Psoas muscle (tissue), 8 donors: ENCODE data around the gene CD79B. TPM values are rescaled to one million over a fixed set of nuclear protein-coding genes. Genes with fewer than 3 reads are reported as not detected.

Source experiments
- ATAC-seq, 4 donors: fragments of 200-7000 bp; cut with Tn5 transposase; one replicate each; pipeline ENCODE4 v1.9.1; 2020; ENCODE audit warnings: moderate library complexity in 3 of 4, mild to moderate bottlenecking in 2 of 4
- DNase-seq, 2 donors: peaks; one replicate each; pipeline ENCODE4 v3.0.0-alpha.2; 2020
- H3K27ac ChIP-seq: fragments of 200-600 bp; one replicate; pipeline ENCODE4 v1.8.0; 2022
- H3K27me3 ChIP-seq, 3 donors: fragments of 200-600 bp in 1 of 3; one replicate each; pipeline versions ENCODE4 v1.6.1 to v1.8.0; 2013 to 2022; ENCODE audit warnings: low read length in 2 of 3, mild to moderate bottlenecking in 2 of 3, moderate library complexity in 1 of 3; ENCODE audit not compliant: insufficient read depth in 3 of 3
- H3K36me3 ChIP-seq, 2 donors: fragments of 200-600 bp in 1 of 2; one replicate each; pipeline versions ENCODE4 v1.6.1 to v1.8.0; 2013 to 2022; ENCODE audit warnings: low read depth in 1 of 2, mild to moderate bottlenecking in 1 of 2, moderate library complexity in 1 of 2; ENCODE audit not compliant: insufficient read depth in 1 of 2
- H3K4me1 ChIP-seq: fragments of 200-600 bp; one replicate; pipeline ENCODE4 v1.8.0; 2022
- H3K4me3 ChIP-seq: fragments of 200-600 bp; one replicate; pipeline ENCODE4 v1.8.0; 2022; ENCODE audit warnings: mild to moderate bottlenecking
- H3K9me3 ChIP-seq: fragments of 200-600 bp; one replicate; pipeline ENCODE4 v1.8.0; 2022
- CTCF ChIP-seq: fragments of 200-600 bp; IDR thresholded peaks from one replicate; pipeline ENCODE4 v1.8.0; 2022; ENCODE audit warnings: antibody characterized with exemption
- WGBS, 3 donors: extraction: QIAGEN DNeasy Blood & Tissue Kit; methylation state at CpG; one replicate each; pipeline versions ENCODE4 v1.1.6 to v1.1.7; 2013; 5-methylcytosine and 5-hydroxymethylcytosine counted together
- intact Hi-C, 2 donors: fragments of 100-400 bp; cut with DNase I; formaldehyde crosslinking; loops; one replicate each; pipeline versions ENCODE4 v1.11.0 to v1.14.2; 2022
- polyA plus RNA-seq, 3 donors: library from polyadenylated mRNA; stranded (reverse); fragments of 200-250 nt; gene quantifications; one replicate each; pipeline ENCODE4 v1.2.3, GENCODE V29; 2013
- total RNA-seq, 4 donors: library from RNA; stranded (reverse); fragmentation: NEBNext Ultra II Directional in 2 of 4; extraction: Animal tissue kit (Norgen Biotek cat#: 25700) in 2 of 4; gene quantifications; one replicate each; pipeline versions ENCODE4 v1.2.1 to v1.2.4, GENCODE V29; 2021 to 2023
- donor health status: healthy with polysubstance abuse.
- donor health status: DM: no; HTN: no; CAD: no; lungs with moderate emphysema.
- donor health status: Bipolar disorder and iron deficiency.
- donor health status: healthy.
- donor health status: DM: yes; HTN: yes; CAD: no.
- donor health status: DM: no; HTN: no; CAD: no.
- donor health status: DM: no; HTN: no; CAD: no.
- donor health status: DM: yes; HTN: yes; CAD: no.

Gene CD79B
- total and polyA plus RNA-seq, 7 donors = 1.9 to 5.7 (median 3.7) TPM

DNA sequence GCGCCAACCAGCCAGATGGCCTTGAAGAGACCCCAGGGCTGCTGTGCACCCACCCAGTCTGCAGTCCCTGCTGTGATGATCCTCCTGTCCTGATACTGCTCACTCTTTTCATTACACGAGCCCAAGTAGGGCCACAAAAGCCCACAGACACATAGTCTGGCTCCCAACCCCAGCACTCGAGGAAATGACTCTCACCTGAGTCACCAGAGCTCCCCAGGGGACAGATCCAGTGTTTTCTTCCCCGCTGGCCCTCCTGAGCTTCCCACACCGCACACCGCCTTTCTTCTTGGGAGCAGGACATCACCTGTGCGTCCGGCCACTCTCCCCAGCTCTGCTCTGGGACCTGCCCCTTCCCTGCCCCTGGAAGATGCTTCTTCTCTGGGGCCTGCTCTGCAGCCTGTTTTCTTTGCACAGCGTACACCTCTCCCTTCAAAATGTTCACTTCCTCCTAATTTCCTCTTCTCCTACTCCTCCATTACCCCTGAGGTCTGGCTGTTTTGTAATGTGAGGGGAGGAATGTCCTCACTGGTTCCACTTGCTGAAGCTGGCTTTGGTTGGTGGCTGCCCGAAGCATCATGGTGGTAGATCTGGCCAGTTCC lies 42.6 kb upstream of the CD79B start:
- WGBS, 3 donors = 43 to 53% (median 44%) methylated on average over 10 of the region's 10 CpGs
- intact Hi-C loops = no loop called here
- Histone ChIP-seq H3K27me3 (no peaks in the 10 kb centered on the region), H3K27ac (peak overlapping the region; percentile 93), H3K4me3 (peak overlapping the region; percentile 25), H3K9me3 (no peaks in the 10 kb centered on the region), H3K36me3 (peaks cover 0 to 44% of the 10 kb centered on the region in 2 donors), H3K4me1 (peaks cover 70% of the 10 kb centered on the region)
- ATAC-seq = peak; percentile 67 to 77 (median 71)
- no peak for TF ChIP-seq CTCF
- peak; percentile 42 to 81 for DNase-seq

DNA sequence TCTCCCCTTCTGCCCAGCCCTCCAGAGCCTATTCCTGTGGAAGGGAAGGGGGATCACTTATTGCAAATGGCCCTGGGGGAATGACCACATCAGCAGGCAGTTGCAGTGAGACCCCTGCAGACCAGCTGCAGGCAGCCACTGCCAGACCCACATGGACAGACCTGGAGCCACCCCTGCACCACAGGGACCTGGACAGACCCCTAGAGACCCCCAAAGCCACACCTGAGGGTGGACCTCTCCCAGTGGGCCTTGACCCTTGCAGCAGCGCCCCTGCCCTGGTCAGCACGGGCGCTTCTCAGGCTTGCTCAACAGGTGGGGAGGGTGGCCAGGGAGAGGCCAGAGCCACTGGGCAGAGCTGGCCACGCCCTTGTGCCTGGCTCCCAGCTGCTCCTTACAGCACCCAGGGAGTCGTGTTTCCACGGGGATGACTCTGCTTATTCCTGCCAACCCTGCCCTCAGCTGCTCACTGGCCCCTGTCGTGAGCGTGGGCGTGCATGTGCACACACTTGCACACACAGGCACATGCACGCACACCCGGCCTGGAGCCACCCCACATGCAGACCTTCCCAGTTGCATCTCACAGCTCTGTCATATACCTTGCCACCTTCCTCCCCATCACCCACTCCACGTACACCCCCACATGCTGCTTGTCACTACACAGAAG lies 41.9 kb upstream of the CD79B start:
- peak; percentile 89 to 95 (median 91) for ATAC-seq
- peak; percentile 77 to 93 for DNase-seq
- Histone ChIP-seq H3K27ac (peak overlapping the region; percentile 93), H3K9me3 (no peaks in the 10 kb centered on the region), H3K36me3 (peaks cover 0 to 51% of the 10 kb centered on the region in 2 donors), H3K27me3 (no peaks in the 10 kb centered on the region), H3K4me1 (peaks cover 71% of the 10 kb centered on the region), H3K4me3 (peak overlapping the region; percentile 42)
- TF ChIP-seq CTCF = no peak
- intact Hi-C loops = no loop called here
- WGBS, 3 donors = 30 to 52% (median 35%) methylated on average over 12 of the region's 12 CpGs

DNA sequence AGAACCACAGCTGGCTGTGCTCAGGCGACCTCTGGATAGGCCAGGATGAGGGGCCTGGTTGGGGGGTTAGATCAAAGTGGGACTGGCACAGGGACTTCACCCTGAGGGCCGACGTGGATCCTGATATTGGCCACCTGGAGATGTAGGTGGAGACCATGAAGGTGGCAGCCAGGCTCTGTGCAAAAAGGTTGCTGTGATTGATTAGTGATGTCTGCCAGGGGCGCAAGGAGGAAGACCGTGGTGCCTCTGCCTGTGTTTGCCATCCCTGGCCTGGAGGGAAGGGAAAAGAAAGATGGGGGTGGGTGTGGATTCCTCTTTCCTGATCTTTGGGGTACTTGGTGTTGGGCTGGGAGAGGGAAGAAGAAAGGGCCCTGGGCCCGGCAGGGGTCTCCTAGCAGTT lies 41.1 kb upstream of the CD79B start:
- no peak for TF ChIP-seq CTCF
- peaks cover 0 to 54% of the 10 kb centered on the region in 2 donors for H3K36me3 ChIP-seq
- H3K27me3 ChIP-seq = no peaks in the 10 kb centered on the region
- intact Hi-C loops = no loop called here
- 85 to 96% (median 90%) methylated on average over 6 of the region's 6 CpGs for WGBS, 3 donors
- peak overlapping the region; percentile 93 for H3K27ac ChIP-seq
- H3K4me3 ChIP-seq = peak overlapping the region; percentile 42
- no peaks in the 10 kb centered on the region for H3K9me3 ChIP-seq
- no peak for ATAC-seq
- peaks cover 66% of the 10 kb centered on the region for H3K4me1 ChIP-seq
- no peak for DNase-seq

DNA sequence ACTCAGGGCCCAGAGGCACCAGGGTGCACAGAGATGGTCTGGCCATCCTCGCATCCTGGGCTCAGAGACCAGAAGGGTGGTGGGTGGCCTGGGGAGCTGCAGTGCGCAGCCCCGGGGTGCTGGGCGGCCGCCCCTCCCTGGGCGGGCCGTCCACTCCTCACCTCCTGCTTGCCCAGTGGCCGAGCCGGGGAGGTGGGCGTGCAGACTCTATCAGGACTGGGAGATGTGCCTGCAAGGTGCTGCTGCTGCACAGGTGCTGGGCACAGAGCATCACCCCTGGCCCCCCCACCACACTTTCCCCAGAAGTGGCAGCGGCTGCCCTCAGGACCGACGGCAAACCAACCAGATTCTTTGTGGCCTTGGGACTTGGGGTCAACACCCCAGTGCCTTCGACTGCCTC lies 40.7 kb upstream of the CD79B start, which contains the start of gene SCN4A:
TSS of gene SCN4A (minus strand) at position 123 of the 400 bp plus-strand sequence. CDS start at position 46, 77 bp downstream.
- no peak for TF ChIP-seq CTCF
- Histone ChIP-seq H3K4me3 (peak within 1 kb of the TSS; percentile 42), H3K27me3 (no peaks in the 10 kb centered on the region), H3K4me1 (peaks cover 61% of the 10 kb centered on the region), H3K9me3 (no peaks in the 10 kb centered on the region), H3K36me3 (peaks cover 0 to 59% of the 10 kb centered on the region in 2 donors), H3K27ac (peak within 1 kb of the TSS; percentile 93)
- DNase-seq (peak in 1 of 2 donors; percentile 46), ATAC-seq (no peak)
- 91 to 93% (median 93%) methylated on average over 12 to 14 of the region's 14 CpGs for WGBS, 3 donors
- intact Hi-C loops = no loop called here
